Smooth muscle cell (in vitro differentiated cells): ENCODE measurements around the gene LRRC45. TPM values are rescaled to one million over a fixed set of nuclear protein-coding genes. Genes with fewer than 3 reads are reported as not detected.

Experiments used
- DNase-seq: peaks from one replicate; lab custom pipeline; 2025; ENCODE audit not compliant: unreplicated experiment; lab: John Stamatoyannopoulos, UW
- H2AFZ ChIP-seq: fragments of 200-600 bp; sonication (generic); 2 replicates; pipeline ENCODE4 v1.6.0; 2016; ENCODE audit warnings: antibody characterized with exemption, low read depth, mild to moderate bottlenecking
- H3F3A ChIP-seq: fragments of 200-600 bp; sonication (generic); 2 replicates; pipeline ENCODE4 v1.6.0; 2017; ENCODE audit warnings: antibody characterized with exemption, low read depth
- H3K27ac ChIP-seq: fragments of 200-600 bp; sonication (generic); 2 replicates; pipeline ENCODE4 v1.5.1; 2016; ENCODE audit warnings: low read depth, mild to moderate bottlenecking
- H3K27me3 ChIP-seq: fragments of 200-600 bp; sonication (generic); 2 replicates; pipeline ENCODE4 v1.6.1; 2016; ENCODE audit warnings: low read depth, mild to moderate bottlenecking
- H3K36me3 ChIP-seq: fragments of 200-600 bp; sonication (generic); 2 replicates; pipeline ENCODE4 v1.5.1; 2016; ENCODE audit warnings: low read depth
- H3K4me1 ChIP-seq: fragments of 200-600 bp; sonication (generic); 2 replicates; pipeline ENCODE4 v1.5.1; 2016; ENCODE audit warnings: low read depth
- H3K4me2 ChIP-seq: fragments of 200-600 bp; sonication (generic); 2 replicates; pipeline ENCODE4 v1.6.0; 2016; ENCODE audit warnings: mild to moderate bottlenecking
- H3K4me3 ChIP-seq: fragments of 200-600 bp; sonication (generic); 2 replicates; pipeline ENCODE4 v1.5.1; 2016; ENCODE audit warnings: mild to moderate bottlenecking
- H3K79me2 ChIP-seq: fragments of 200-600 bp; sonication (generic); 2 replicates; pipeline ENCODE4 v1.6.0; 2016; ENCODE audit warnings: low read depth, mild to moderate bottlenecking
- H3K9ac ChIP-seq: fragments of 200-600 bp; sonication (generic); 2 replicates; pipeline ENCODE4 v1.6.0; 2016; ENCODE audit warnings: low read depth
- H3K9me3 ChIP-seq: fragments of 200-600 bp; sonication (generic); replicated peaks from 2 replicates; pipeline ENCODE4 v1.5.1; 2016; ENCODE audit warnings: low read depth
- H4K20me1 ChIP-seq: fragments of 200-600 bp; sonication (generic); 2 replicates; pipeline ENCODE4 v1.6.0; 2016; ENCODE audit warnings: low read depth
- CTCF ChIP-seq: fragments of 200-600 bp; sonication (generic); IDR thresholded peaks from 2 replicates; pipeline ENCODE4 v1.5.1; 2017; ENCODE audit warnings: borderline replicate concordance, mild to moderate bottlenecking, antibody characterized with exemption; ENCODE audit not compliant: insufficient read depth, poor library complexity, severe bottlenecking
- WGBS: methylation state at CpG from one replicate; pipeline ENCODE4 v1.1.7; 2016; ENCODE audit warnings: low lambda C conversion rate; 5-methylcytosine and 5-hydroxymethylcytosine counted together
- polyA plus RNA-seq: library from polyadenylated mRNA; unstranded; fragments of >200 nt; fragmentation: Nextera tagmentation; extraction: Ambion mirVana; gene quantifications from 2 replicates; pipeline ENCODE4 v1.2.1, GENCODE V29; 2016
- total RNA-seq: library from RNA; depleted of rRNA; stranded (reverse); fragments of >200 nt; gene quantifications from 2 replicates; pipeline ENCODE4 v1.2.3, GENCODE V29; 2014

The LRRC45 gene
- total and polyA plus RNA-seq, 2 experiments from 2014 or later: 9.6 to 13.5 TPM

GRCh38 chr17:81998691-81999438, 24.2 kb upstream of the LRRC45 start:
- H3K4me1 ChIP-seq: peaks cover 3% of the 10 kb centered on the region

DNA sequence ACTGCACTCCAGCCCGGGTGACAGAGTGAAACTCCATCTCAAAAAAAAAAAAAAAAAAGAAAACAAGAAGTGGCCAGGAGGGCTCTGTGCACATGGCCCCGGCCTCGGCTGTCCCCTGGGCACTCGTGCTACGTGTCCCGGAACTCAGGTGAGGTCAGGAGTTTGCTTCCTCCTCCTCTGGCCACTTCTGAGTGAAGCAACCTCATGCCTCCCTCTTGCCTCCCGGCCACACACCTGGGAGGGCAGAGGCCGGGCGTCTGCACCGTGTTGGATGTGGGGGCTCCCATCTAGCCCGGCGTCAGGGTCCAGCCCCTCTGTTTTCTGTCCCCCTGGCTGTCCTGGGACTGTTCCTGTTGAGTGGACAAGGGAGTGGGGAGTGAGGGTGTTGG, 23.5 kb upstream of the LRRC45 start:
- TF ChIP-seq CTCF: no peak
- H3K36me3 ChIP-seq: no peaks in the 10 kb centered on the region
- H3K4me3 ChIP-seq: no peak overlapping the region
- peaks cover 12% of the 10 kb centered on the region for H3F3A ChIP-seq
- no peak overlapping the region for H3K9ac ChIP-seq
- no peak for DNase-seq
- no peak overlapping the region for H2AFZ ChIP-seq
- H3K27me3 ChIP-seq: no peaks in the 10 kb centered on the region
- H3K27ac ChIP-seq: no peak overlapping the region
- WGBS: 98% methylated on average over 12 of the region's 12 CpGs
- H3K4me2 ChIP-seq: no peak overlapping the region
- H3K9me3 ChIP-seq: no peaks in the 10 kb centered on the region
- peaks cover 6% of the 10 kb centered on the region for H3K4me1 ChIP-seq
- no peaks in the 10 kb centered on the region for H3K79me2 ChIP-seq
- H4K20me1 ChIP-seq: peaks cover 4% of the 10 kb centered on the region

More at GRCh38 chr17:81998691-81999438, 24.2 kb upstream of the LRRC45 start:
- no peak overlapping the region for H3K27ac ChIP-seq
- no peaks in the 10 kb centered on the region for H3K27me3 ChIP-seq
- TF ChIP-seq CTCF: no peak
- no peaks in the 10 kb centered on the region for H3K36me3 ChIP-seq
- no peak overlapping the region for H3K9ac ChIP-seq
- WGBS: 96% methylated on average over 14 of the region's 14 CpGs
- no peak overlapping the region for H2AFZ ChIP-seq
- no peaks in the 10 kb centered on the region for H3K9me3 ChIP-seq
- DNase-seq: no peak
- no peak overlapping the region for H3K4me3 ChIP-seq
- H3K79me2 ChIP-seq: no peaks in the 10 kb centered on the region
- peaks cover 12% of the 10 kb centered on the region for H3F3A ChIP-seq
- peaks cover 4% of the 10 kb centered on the region for H4K20me1 ChIP-seq
- H3K4me2 ChIP-seq: no peak overlapping the region

DNA sequence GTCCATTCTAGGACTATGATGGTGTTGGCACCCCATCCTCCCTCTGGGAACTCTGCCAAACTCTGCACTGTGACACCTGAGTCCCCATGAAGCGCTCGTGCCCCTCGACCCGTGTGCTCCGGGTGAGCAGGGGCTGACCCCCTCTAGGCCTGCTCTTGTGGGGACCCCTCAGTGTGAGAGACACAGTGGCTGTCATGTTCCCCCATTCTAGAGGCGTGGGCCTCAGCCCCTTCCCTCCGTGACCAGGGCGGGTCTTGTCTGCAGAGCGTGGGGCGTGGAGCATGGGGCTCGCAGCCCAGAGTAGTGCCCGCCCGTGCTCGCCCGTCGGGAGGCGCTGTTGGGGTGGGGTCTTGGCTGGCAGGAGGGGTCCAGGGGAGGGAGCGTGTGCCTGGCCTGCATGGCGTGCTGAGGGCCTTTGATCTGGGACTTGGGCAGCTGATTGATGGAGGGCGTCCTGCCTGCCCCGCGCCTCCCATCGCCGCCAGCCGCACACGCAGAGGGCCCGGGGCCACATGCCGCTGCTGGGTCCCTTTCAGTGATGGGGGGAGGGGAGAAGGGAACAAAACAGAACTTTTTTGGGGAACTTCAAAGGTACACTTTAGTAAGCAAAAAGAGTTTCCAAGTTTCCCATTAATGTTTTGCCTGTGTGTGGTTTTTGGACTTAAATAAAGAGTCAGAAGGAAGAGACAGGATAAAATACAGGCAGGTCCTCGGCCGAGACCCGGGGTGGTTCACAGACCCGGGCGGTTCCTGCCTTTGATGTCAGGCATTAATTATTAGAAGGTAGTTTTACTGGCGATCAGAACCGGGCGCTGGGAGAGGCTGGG, 22.9 kb upstream of the LRRC45 start:
- Histone ChIP-seq H3K4me3 (no peak overlapping the region), H4K20me1 (peaks cover 4% of the 10 kb centered on the region), H3K79me2 (no peaks in the 10 kb centered on the region), H2AFZ (no peak overlapping the region), H3K27me3 (no peaks in the 10 kb centered on the region), H3K4me1 (peaks cover 6% of the 10 kb centered on the region), H3F3A (peaks cover 12% of the 10 kb centered on the region), H3K36me3 (no peaks in the 10 kb centered on the region), H3K27ac (no peak overlapping the region), H3K9me3 (no peaks in the 10 kb centered on the region), H3K9ac (no peak overlapping the region), H3K4me2 (no peak overlapping the region)
- WGBS: 96% methylated on average over 27 of the region's 36 CpGs
- no peak for DNase-seq
- TF ChIP-seq CTCF: no peak
